GM19025 (cell line): Measurements from ENCODE around the gene NEUROD2.

Experiments used
- ATAC-seq: cut with Tn5 transposase; IDR thresholded peaks from one replicate; pipeline ENCODE4 v1.9.1; 2021; ENCODE audit warnings: mild to moderate bottlenecking, low read depth, moderate library complexity; ENCODE audit not compliant: unreplicated experiment

The NEUROD2 gene

GRCh38 chr17:39607851-39608130 lies at the start of gene NEUROD2:
Gene NEUROD2 (minus strand): TSS chr17:39607920. CDS start chr17:39606599, 1,321 bp downstream.
- ATAC-seq = no peak

GRCh38 chr17:39655105-39655504 lies 47.4 kb upstream of the NEUROD2 start:
- no peak for ATAC-seq

GRCh38 chr17:39653662-39654331 lies 46.1 kb upstream of the NEUROD2 start:
- no peak for ATAC-seq

GRCh38 chr17:39653316-39653661 lies 45.6 kb upstream of the NEUROD2 start:
- ATAC-seq = no peak

- ATAC-seq = no peak
Measured at GRCh38 chr17:39652587-39653315, 45.0 kb upstream of the NEUROD2 start.

GRCh38 chr17:39651923-39652586 lies 44.3 kb upstream of the NEUROD2 start:
- ATAC-seq = no peak

GRCh38 chr17:39650121-39650579 lies 42.4 kb upstream of the NEUROD2 start:
- no peak for ATAC-seq

GRCh38 chr17:39648616-39649366 lies 41.1 kb upstream of the NEUROD2 start:
- no peak for ATAC-seq

GRCh38 chr17:39647256-39647655 lies 39.5 kb upstream of the NEUROD2 start:
- no peak for ATAC-seq

- ATAC-seq = no peak
Measured at GRCh38 chr17:39643271-39643670, 35.6 kb upstream of the NEUROD2 start.

GRCh38 chr17:39642291-39643074 lies 34.8 kb upstream of the NEUROD2 start:
- no peak for ATAC-seq

- no peak for ATAC-seq
Measured at GRCh38 chr17:39641883-39642282, 34.2 kb upstream of the NEUROD2 start.

- no peak for ATAC-seq
Measured at GRCh38 chr17:39641097-39641496, 33.4 kb upstream of the NEUROD2 start.

GRCh38 chr17:39640591-39641031 lies 32.9 kb upstream of the NEUROD2 start:
- ATAC-seq = no peak

GRCh38 chr17:39639566-39640458 lies 32.1 kb upstream of the NEUROD2 start:
- ATAC-seq = no peak

GRCh38 chr17:39639043-39639442 lies 31.3 kb upstream of the NEUROD2 start:
- no peak for ATAC-seq

GRCh38 chr17:39638317-39638716 lies 30.6 kb upstream of the NEUROD2 start:
- ATAC-seq = no peak

- ATAC-seq = peak; percentile 89
Measured at GRCh38 chr17:39636927-39637736, 29.4 kb upstream of the NEUROD2 start, which contains the start of gene STARD3. Gene STARD3 (plus strand): TSS chr17:39637144. CDS start chr17:39653532, 16,388 bp downstream.
